GM18868 (cell line): Measurements from ENCODE around the gene RFNG.
A peak's percentile ranks its signal among the peaks of the same experiment; 100 is the strongest.

Experiments
- ATAC-seq: cut with Tn5 transposase; IDR thresholded peaks from one replicate; pipeline ENCODE4 v1.9.1; 2021; ENCODE audit warnings: mild to moderate bottlenecking, moderate library complexity; ENCODE audit not compliant: unreplicated experiment

The RFNG gene

DNA sequence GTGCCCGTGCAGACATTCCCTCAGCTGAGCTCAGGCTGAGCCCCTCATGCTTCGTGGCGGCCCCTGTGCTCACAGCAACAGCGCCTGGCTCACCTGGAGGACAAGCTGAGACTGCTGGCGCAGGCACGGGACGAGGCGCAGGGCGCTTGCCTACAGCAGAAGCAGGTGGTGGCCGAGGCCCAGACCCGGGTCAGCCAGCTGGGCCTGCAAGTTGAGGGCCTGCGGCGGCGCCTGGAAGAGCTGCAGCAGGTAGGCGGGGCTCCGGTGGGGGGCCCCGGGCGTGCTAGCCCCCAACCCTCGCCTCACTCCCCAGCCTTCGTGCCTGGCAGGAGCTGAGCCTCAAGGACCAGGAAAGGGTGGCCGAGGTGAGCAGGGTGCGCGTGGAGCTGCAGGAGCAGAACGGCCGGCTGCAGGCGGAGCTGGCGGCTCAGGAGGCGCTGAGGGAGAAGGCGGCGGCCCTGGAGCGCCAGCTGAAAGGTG is 21.6 kb downstream of the RFNG start:
- no peak for ATAC-seq

DNA sequence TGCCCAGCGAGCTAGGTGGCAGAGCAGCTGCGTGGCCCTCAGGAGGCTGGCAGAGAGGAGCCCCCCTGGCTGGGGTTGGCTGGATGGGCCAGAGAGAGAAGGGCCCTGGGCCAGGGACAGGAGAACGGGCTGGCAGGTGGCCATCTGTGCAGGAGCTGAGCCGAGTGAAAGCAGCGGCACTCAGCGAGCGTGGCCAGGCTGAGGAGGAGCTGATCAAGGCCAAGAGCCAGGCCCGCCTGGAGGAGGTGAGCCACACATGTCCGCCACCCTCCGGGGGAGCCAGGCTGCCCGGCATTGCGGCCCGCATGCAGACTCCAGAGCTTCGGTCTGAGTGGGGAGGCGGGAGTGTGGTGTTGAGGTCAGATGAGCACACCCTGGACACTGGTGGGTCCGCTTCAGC is 22.2 kb downstream of the RFNG start:
- ATAC-seq, result no peak

DNA sequence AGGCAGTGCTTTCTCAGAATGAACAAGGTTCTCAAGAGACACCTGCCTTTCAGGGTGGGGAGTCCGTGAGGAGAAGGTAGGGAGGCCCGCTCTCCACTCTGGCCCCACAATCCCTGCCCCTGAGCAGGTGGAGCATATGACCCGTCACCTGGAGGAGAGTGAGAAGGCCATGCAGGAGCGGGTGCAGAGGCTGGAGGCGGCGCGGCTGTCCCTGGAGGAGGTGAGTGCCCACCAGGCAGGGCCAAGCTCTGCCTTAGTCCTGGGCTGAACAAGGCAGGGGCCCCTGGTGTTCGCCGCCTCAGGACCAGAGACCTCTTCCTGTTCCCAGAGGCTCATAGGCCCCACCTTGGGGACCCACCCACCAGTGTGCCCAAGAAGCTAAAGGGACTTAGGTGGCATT is 22.6 kb downstream of the RFNG start:
- ATAC-seq, result no peak

DNA sequence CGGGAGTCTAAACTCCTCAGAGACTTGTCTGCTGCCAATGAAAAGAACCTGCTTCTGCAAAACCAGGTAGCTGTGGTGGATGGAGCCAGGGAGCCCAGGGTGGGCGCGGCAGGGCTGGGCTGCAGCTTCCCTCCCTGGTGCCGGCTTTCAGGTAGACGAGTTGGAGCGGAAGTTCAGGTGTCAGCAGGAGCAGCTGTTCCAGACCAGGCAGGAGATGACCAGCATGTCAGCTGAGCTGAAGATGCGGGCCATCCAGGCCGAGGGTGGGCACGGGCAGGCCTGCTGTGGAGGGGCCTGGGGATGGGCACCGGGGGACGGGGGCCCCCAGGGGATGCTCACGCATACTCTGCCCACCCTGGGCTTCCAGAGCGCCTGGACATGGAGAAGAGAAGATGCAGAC is 23.4 kb downstream of the RFNG start:
- no peak for ATAC-seq

DNA sequence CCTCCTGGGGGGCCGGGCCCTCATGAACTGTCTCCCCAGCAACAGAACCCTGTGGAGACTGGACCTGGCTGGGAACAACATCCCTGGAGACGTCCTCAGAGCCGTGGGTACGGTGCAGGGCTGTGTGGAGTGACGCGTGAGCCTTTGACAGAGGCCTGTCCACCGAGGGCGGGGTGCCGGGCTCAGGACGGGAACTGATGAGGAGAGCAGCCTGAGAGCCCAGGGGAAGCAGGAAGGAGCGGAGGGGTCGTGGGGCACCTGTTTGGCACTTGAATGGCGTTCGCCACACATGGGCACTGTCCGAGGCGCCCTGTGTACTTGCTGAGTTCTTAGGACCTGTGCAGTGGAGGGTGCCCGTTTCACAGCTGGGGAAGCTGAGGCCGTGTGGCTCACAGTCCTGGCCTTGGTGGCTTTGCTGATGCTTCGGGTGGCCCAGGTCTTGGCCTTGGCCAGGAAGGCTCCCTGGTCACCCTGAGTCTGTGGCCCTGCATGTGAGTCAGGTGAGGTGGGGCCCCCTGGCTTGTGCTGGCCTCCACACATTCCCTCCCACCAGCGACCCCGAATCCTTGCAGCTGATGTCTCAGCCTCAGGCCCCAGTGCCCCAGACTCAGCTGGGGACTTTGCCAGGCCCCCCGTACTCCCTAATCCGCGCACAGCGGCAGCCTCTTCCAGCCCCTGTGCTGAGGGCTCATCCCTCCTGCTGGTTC is 26.1 kb downstream of the RFNG start:
- no peak for ATAC-seq

DNA sequence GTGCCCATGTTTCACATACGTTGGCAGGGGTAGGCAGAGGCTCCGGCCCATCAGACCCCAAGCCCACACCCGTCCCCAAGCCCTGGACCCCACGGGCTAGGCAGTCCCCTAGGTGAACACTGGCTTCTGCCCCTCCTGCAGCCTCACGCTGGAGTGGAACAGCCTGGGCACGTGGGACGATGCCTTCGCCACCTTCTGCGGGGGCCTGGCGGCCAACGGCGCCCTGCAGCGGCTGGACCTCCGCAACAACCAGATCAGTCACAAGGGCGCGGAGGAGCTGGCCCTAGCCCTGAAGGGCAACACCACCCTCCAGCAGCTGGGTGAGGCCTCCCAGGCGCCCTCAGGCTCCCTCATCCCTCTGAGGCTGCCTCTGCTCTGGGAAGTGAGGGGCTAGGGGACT is 26.8 kb downstream of the RFNG start:
- ATAC-seq, result no peak

DNA sequence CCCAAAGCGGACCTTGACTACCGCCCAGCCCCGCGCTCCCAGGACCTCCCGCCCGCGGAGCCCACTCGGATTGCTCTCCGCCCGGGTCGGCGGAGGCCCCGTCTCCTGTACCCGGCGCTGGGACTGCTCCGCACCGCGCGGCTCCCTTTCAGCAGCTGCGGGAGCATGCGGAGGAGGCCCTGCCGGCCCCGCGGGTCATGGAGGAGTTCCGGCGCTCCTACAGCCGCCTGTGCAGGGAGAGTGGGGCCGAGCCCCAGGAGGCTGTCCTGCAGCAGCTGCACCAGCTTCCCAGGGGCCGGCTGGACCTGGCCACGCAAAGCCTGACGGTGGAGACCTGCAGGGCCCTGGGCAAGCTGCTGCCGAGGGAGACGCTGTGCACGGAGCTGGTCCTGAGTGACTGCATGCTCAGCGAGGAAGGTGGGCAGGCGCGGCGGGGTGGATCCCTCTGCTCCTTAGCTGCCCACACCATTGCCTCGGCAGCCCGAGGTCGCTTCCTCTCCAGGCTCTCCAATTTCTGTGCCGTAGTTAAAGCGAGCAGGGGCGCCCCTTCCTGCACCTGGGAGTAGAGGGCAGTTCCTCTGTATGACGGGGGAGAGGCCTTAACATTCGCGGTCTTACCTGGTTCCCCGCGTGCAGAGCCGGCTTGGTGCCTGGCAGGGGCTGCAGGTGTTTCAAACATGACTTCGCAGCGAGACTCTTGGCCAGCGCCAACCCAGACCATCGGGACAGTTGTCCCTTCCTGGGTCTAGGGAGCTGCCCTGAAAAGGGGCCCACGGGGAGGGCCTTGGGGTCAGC is 28.0 kb downstream of the RFNG start:
- ATAC-seq, result no peak

DNA sequence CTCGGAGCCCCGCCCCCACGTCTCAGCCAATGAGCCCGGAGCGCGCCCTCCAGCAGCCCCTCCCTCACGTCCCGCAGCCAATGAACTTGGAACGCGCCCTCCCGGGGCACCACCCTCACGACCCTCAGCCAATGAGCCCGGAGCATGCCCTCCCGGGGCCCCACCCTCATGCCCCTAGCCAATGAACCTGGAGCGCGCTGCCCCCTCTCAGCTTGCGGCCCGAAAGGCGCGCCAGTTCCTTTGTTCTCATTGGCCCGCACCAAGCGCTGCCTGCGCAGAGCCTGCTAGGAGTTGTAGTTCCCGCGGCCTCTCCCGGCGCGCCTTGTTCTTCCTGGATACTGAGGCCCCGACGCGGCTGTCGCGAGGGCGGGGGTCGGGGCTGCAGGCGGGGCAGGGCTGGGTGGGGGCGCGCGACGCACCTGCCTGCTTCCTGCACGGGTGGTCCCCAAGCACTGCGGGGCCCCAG is 28.6 kb downstream of the RFNG start, which contains the start of gene LRRC45:
TSS of gene LRRC45 (plus strand) at position 325 of the 466 bp plus-strand sequence. CDS start 339 bp downstream, outside the sequence.
- ATAC-seq, result peak; percentile 88

DNA sequence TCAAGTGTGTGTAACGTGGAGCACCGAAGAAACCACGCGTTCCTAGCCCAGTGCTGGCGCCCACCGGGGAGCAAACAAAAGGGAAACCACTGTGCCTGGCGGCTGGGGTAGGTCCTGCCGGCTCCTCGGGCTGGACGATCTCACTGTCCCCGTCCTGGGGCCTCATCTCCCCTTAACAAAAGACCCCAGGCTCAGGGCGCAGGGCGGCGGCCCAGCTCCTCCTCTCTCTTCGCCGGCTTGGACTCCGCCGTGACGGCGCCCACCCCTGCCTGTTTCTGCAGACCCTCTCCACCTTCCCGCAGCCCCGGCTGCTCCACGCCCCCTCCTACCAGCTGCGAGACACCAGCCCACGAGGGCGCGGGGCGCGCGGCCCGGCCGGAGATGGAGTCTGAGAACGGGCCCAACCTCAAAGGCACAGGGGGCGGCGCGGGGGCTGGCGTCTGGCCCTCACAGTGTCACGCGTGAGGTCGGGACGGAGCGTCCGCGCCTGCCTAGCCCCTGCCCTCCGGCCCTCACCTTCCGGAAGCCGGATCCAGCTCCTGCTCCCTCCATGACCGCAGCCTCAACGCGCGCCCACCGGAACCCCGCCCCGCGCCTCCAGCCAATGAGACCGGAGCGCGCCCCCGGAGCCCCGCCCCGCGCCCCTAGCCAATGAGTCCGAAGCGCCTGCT is 29.2 kb downstream of the RFNG start, which contains the start of gene CENPX:
TSS of gene CENPX (minus strand) at position 569 of the 671 bp plus-strand sequence. CDS start at position 552, 17 bp downstream.
- no peak for ATAC-seq

DNA sequence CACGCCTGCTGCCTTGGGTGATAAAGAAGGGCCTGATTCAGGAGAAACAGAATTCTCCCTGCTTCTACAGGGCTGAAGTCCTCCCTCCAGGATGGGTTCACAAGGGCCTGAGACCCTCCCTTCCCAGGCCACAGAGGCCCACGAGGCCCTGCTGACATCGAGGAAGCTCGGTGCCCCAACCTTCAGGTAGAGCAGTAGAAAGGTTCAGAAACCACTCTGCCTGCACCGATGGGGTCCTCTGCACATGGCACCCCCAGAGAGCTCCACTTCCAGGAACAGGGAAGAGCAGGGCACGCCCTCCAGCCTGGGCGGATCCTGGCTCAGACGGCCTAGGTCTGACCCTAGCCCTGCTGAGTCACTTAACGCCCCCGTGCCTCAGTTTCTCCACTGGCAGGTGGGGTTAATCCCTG is 29.7 kb downstream of the RFNG start:
- no peak for ATAC-seq

DNA sequence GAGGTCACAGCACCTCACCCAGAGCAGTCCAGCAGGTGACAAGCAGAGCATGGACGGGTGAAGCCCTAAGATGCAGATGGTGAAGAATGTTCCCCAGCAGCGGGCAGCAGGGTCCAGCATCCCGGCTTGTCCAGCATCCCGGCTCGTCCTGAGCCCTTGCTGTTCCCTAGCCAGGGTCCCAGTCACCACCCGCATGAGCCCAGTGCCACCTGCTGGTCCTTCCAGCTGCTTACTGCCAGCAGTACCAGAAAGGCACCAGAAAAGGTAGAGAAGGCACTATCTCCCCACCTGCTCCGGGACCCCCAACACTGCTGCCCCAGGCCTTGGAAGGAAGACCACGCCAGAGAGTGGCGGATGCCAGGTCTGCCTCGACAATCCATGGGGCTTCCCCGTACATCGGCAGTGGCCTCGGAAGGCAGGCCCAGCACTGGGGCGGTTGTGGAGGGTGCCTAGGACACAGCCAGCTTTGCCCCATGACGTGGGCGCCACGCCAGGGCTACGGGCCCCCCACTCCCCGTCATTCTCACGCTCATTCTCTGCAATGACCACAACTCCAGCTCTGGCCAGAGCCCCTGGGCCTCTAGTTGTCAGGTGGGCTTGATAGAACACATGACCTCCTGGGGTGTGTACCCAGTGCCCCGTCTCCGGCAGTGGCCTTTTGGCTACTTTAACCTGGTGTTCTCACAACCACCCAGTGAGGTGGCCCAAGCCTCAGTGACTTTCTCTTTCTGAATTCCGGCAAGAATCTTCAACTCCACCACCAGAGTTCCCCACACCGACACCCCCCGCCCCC is 30.3 kb downstream of the RFNG start:
- no peak for ATAC-seq

DNA sequence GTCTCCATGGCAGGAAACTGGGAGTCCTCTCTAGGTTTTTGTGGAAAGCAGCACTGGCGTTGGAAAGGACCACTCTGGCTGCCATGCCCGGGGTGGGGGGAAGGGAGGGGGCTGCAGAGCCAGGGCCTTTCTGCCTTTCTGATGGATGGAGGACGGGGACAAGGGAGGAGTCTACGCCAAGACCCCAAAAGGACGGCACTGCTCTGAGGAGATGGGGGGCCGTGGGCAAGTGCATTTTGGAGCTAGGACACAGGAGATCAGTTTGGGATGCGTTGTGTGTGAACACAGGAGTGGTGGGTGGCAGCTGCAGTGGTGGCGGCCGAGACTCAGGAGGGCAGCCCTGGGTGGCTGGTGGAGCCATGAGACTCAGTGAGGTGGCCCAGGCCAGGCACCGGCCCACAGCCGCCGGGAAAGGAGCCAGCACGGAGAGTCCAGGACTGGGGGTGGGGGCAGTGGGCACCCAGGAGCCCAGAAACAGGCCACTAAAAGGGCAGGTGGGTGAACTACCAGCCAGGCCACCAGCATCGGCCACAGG is 31.0 kb downstream of the RFNG start:
- no peak for ATAC-seq

DNA sequence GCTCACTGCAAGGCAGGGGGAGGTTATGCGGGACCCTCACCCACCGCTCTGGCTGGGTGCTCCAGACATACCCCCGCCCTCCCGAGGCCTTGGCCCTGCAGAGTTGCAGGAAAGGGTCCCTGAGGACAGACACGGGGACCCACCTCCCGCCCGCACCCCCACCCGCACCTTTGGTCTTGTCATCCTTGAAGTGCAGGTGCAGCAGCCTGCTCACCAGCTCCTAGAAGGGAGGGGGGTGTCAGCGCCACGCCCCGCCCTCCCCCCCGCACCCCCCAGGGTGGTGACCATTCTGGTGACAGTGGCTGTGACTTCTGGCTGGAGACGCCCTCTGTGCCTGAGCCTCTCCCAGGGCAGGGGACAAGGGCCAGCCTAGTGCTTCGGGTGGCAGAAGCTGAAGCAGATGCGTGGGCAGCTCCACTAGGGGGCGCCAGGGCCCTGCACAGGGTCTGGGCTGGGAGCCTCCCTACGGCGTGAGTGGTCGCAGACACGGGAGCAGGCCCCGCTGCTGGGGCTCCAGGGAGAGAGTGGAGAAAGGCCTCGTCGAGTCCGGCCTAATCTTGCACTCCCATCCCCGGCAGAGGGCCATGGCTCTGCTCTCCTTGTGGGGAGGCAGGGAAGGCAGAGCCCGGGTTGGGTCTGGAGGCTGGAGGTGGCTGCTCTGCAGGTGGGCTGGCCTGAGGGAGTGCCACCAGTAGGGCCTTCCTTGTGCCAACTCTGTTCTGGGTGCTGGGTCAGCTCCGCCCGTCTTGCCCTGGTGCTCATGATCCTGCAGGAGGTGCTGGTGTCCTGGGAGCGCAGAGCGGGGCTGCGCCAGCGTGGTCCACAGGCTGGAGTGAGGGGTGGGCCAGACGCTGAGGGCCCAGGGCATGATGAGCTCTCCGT is 31.7 kb downstream of the RFNG start:
- no peak for ATAC-seq

DNA sequence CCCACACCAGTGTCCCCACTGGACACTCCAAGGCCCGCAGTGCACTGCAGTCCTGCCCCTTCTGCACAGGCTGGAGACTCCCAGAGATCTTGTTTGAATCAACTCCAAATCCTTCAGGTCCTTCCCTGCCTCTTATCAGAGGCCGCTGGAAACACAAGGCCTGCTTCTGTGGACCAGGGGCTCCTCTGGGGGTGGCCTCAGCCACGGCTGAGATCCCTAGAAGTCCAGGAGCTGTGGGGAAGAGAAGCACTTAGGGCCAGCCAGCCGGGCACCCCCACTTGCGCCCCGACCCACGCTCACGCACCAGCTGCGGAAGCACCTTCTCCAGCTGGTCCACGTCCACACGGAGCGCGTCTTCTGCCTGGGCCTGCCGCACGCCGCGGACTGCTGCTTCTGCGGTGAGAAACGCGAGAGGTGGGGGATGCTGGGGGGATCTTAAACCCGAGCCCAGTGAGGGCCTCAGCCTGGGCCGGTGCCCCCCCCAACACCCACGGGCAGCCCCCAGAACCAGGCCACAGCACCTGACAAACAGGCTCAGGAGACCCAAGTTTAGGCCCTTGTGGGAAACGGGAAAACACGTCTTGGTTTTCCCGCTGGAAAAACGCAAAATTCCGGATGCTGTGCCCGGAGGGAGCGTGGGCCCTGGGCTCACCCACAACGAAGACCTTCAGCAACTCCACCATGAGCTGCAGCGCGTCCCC is 32.5 kb downstream of the RFNG start:
- ATAC-seq, result no peak

DNA sequence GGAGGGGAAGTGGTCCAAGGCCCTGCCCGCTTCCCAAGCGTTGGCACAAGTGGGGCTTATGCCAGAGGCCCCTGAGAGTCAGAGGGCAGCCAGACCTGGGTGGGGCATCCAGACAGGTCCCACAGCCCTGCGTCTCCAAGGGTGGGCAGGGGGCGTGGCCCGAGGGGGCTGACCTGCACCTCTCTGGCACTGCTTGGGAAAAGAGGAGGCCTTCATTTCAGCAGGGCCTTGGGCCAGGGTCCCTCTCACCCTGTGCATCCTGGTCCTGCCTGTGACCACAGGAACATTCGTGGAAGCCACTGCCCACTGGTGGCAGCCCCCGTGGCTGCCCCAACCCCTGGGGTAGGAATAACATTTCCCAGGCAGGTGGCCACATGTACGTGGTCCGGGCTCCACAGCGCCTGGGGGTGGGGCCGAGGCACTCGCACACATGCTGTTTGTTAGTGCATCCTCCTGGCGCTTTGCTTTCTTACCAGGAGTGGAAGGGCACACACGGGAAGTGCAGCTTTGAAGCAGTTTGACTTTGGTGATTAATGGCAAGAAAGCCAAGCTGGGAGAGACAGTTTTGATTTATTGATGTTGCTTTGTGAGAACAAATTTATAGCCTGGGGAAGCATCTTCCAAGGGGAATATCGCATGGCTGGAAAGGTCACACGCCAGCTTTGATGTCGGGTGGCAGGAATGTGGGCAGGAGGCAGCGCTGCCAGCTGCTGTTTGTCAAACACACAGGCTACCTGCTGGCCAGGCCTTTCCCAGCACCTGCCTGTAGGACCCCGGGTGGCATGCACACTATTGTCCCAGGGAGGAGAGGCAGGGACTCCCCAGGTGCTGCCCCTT is 33.2 kb downstream of the RFNG start:
- no peak for ATAC-seq

DNA sequence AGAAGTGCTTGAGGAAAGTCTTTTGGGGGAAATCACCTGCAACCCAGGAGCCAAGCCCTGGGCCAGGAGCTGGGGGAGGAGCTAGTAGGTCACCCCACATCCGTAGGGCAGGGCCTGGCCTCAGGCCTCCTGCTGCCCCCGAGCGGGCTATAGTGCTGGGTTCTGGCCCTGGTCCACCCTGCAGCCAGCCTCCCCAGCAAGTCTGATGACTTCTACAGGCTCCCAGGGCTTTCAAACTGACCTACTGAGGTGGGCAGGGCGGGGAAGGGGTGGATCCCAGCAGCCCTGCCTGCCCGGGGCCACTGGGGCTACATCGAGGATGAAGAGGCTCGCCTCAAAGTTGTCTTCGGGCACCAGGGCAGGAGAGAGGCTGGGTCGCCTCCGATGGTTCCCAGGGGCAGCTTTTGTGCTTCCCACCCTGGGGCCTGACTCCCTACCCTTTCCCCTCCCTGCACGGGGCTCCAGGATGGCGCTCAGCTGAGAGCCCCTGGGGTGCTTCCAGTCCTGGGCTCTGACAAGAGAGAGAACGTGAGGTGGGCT is 33.9 kb downstream of the RFNG start:
- no peak for ATAC-seq

DNA sequence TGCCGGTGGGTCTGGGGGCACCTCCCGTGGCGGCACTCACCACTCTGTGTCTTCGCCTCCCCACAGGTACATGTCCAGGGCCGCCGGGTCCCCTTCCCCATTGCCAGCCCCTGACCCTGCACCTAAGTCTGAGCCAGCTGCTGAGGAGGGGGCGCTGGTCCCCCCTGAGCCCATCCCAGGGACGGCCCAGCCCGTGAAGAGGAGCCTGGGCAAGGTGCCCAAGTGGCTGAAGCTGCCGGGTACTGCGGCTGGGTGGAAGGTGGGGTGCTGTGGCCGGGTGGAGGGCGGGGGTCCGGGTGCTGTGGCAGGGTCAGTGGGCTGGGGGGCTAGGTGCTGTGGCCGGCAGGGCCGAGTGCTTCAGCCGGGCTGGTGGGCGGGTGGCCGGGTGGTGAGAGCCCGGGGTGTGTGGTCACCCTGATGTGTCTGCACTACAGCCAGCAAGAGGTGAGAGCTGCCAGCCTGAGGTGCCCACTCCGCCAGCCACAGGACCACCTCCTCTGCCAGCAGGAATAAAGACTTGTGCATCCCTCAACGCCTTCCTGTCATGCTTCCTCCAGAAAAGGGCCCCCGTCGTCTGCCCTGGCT is 34.6 kb downstream of the RFNG start:
- ATAC-seq, result no peak
